Left lung (tissue), 10 donors: ENCODE data around the gene TNS3. TPM values are rescaled to one million over a fixed set of nuclear protein-coding genes. Genes with fewer than 3 reads are reported as not detected.

Experiments used
- ATAC-seq: fragments of 200-7000 bp; cut with Tn5 transposase; one replicate; pipeline ENCODE4 v1.9.1; 2020; ENCODE audit warnings: moderate library complexity
- DNase-seq, 4 donors: peaks; one replicate each; pipeline ENCODE4 v3.0.0-alpha.2; 2013 to 2020
- H3K27ac ChIP-seq, 2 donors: fragments of 200-600 bp; sonication (generic) in 1 of 2; one replicate each; pipeline versions ENCODE4 v1.5.0 to v1.8.0; 2020 to 2021
- H3K27me3 ChIP-seq, 2 donors: fragments of 200-600 bp; sonication (generic) in 1 of 2; one replicate each; pipeline versions ENCODE4 v1.5.0 to v1.8.0; 2020 to 2021
- H3K36me3 ChIP-seq, 2 donors: fragments of 200-600 bp; sonication (generic) in 1 of 2; one replicate each; pipeline versions ENCODE4 v1.5.0 to v1.8.0; 2020 to 2021
- H3K4me1 ChIP-seq, 2 donors: fragments of 200-600 bp; one replicate each; pipeline ENCODE4 v1.8.0; 2021
- H3K4me3 ChIP-seq, 2 donors: fragments of 200-600 bp; sonication (generic) in 1 of 2; one replicate each; pipeline versions ENCODE4 v1.5.0 to v1.8.0; 2020 to 2021; ENCODE audit warnings: mild to moderate bottlenecking in 1 of 2
- H3K9me3 ChIP-seq, 2 donors: fragments of 200-600 bp; sonication (generic) in 1 of 2; one replicate each; pipeline versions ENCODE4 v1.5.0 to v1.8.0; 2020 to 2021
- intact Hi-C, 2 donors: fragments of 100-400 bp; cut with DNase I; formaldehyde crosslinking; loops; one replicate each; pipeline versions ENCODE4 v1.11.2 to v1.14.2; 2022
- polyA plus RNA-seq, 6 donors: library from polyadenylated mRNA; unstranded; fragments of 120-200 nt; gene quantifications; one replicate each; pipeline ENCODE4 v1.2.1, GENCODE V29; 2013; ENCODE audit not compliant: insufficient read length in 6 of 6
- total RNA-seq, 2 donors: library from RNA; stranded (reverse); fragmentation: NEBNext Ultra II Directional; extraction: Animal tissue kit (Norgen Biotek cat#: 25700); gene quantifications; one replicate each; pipeline ENCODE4 v1.2.1, GENCODE V29; 2021
- TF ChIP-seq, protein P1 (sequence below), 2 donors: fragments of 200-600 bp; sonication (generic) in 1 of 2; IDR thresholded peaks; one replicate each; pipeline versions ENCODE4 v1.5.0 to v1.8.0; 2021; ENCODE audit warnings: antibody characterized with exemption in 2 of 2
- donor health status: DM: no; HTN: yes; CAD: no.
- donor health status: DM: no; HTN: no; CAD: no.

TNS3 gene
- total and polyA plus RNA-seq, 8 donors, result 86.3 to 151 (median 97.8) TPM

DNA sequence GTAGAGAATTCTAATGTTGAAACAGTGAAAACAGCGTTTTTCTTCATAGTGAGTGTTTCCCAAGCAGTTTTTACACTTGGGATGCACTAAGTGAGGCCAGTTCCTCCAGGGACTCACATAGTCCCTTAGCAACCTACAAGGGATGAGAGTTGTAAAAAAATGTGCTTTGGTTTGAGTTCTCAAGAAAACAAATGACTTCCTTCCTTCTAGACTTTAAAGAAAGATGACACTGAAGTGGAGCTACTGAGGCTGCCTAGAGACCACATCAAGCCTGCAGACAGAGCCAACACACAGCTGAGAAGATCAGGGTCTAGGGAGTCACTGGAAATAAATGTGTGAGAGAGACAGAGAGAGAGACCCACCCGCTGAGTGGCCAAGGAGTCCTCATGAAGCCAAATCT is 264.4 kb downstream of the TNS3 start:
- Histone ChIP-seq H3K27ac (peak overlapping the region in 1 of 2 donors; percentile 25), H3K36me3 (peaks cover 0 to 55% of the 10 kb centered on the region in 2 donors), H3K9me3 (no peaks in the 10 kb centered on the region), H3K27me3 (no peaks in the 10 kb centered on the region), H3K4me3 (no peak overlapping the region), H3K4me1 (peaks cover 7 to 8% of the 10 kb centered on the region in 2 donors)
- intact Hi-C loops, result no loop called here
- ATAC-seq (no peak), DNase-seq (no peak)
- TF ChIP-seq, protein P1, sequence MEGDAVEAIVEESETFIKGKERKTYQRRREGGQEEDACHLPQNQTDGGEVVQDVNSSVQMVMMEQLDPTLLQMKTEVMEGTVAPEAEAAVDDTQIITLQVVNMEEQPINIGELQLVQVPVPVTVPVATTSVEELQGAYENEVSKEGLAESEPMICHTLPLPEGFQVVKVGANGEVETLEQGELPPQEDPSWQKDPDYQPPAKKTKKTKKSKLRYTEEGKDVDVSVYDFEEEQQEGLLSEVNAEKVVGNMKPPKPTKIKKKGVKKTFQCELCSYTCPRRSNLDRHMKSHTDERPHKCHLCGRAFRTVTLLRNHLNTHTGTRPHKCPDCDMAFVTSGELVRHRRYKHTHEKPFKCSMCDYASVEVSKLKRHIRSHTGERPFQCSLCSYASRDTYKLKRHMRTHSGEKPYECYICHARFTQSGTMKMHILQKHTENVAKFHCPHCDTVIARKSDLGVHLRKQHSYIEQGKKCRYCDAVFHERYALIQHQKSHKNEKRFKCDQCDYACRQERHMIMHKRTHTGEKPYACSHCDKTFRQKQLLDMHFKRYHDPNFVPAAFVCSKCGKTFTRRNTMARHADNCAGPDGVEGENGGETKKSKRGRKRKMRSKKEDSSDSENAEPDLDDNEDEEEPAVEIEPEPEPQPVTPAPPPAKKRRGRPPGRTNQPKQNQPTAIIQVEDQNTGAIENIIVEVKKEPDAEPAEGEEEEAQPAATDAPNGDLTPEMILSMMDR (IDR thresholded peaks at IDR 0.05), result no peak

DNA sequence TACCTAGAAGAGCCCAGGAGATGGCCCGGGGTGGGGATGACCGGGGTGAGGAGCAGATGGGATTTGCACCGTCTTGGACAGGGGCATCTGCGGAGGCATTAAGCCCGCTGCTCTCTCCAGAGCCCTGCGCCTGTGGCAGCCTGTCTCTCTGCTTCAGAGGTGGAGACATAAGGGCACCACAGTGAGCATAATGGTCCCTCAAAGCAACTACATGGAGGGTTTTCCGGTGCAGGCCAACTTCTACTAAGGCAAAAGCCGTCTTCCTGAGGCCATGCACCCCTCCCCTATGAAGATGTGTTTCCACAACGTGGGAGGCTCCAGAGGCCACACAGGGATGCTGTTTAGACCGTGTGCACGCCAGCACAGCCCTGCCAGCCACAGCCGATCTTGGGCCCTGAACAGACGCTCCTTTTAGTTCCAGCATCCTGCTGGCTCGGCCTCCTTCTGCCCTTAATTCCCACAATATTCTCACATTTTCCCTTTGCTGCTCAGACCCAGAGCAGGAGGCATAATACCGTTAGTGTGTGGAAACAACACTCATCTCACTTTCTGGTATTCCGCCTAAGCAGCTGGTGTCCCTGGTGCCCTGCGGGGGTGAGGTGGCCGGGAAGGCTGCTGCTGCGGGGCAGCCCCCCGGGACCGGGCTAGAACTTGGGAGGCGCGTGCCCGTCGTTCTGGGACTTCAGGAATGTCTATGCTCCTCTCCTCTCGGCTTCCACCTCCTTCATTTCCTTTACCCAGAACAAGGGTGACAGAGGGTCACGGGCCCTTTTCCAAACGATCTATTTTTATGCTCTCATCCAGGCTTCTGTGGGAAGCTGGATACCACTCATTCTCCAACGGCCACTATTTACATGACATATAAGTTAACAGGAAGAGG is 266.9 kb downstream of the TNS3 start:
- peaks cover 7 to 8% of the 10 kb centered on the region in 2 donors for H3K4me1 ChIP-seq
- TF ChIP-seq, protein P1 (IDR thresholded peaks at IDR 0.05), result no peak
- H3K36me3 ChIP-seq, result peaks cover 0 to 40% of the 10 kb centered on the region in 2 donors
- H3K27ac ChIP-seq, result peak overlapping the region; percentile 41 to 46
- H3K27me3 ChIP-seq, result no peaks in the 10 kb centered on the region
- DNase-seq, result peak in 1 of 4 donors; percentile 46
- H3K9me3 ChIP-seq, result no peaks in the 10 kb centered on the region
- ATAC-seq, result peak; percentile 45
- intact Hi-C loops, result no loop called here
- H3K4me3 ChIP-seq, result no peak overlapping the region

DNA sequence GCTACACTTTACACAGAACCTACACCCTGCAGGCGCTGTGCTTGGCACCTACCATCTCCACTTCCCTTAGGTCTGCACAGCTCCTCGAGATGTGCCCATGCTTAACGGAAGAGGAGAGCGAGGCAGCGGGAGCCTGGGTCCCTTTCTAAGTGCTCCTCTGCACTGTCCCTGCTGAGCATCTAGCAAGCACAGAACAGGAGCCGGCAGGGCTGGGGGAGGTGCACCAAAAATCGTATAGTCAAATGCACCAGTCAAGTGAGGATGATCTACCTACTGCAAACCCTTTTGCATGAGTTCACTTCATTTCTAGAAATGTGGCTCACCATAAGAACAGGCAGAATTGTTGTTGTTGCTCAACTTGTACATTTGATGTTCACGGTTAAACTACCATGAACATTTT is 267.7 kb downstream of the TNS3 start:
- H3K9me3 ChIP-seq, result no peaks in the 10 kb centered on the region
- peaks cover 7 to 8% of the 10 kb centered on the region in 2 donors for H3K4me1 ChIP-seq
- H3K36me3 ChIP-seq, result peaks cover 0 to 33% of the 10 kb centered on the region in 2 donors
- intact Hi-C loops, result no loop called here
- H3K4me3 ChIP-seq, result no peak overlapping the region
- TF ChIP-seq, protein P1 (IDR thresholded peaks at IDR 0.05), result no peak
- H3K27me3 ChIP-seq, result no peaks in the 10 kb centered on the region
- DNase-seq, result no peak
- no peak for ATAC-seq
- H3K27ac ChIP-seq, result peak overlapping the region in 1 of 2 donors; percentile 46

DNA sequence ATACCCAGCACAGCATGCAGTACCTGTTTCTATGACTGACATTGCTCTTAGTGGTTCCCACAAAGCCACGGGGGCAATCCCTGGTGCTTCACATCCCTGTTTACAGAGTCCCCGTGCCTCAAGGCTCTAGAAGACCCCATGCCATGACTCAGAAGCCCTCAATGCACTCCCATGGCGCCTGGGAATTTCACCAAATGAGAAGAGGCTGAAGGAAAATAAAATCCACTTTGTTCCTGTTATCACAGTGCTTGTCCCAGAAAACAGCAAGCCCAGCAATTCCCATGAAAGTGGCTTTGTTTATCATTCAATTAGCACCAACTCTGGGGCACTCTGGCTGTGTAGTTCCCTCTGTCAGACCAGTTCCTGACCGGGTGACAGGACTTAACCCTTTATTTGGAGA is 268.3 kb downstream of the TNS3 start:
- Histone ChIP-seq H3K9me3 (no peaks in the 10 kb centered on the region), H3K27me3 (no peaks in the 10 kb centered on the region), H3K36me3 (peaks cover 0 to 26% of the 10 kb centered on the region in 2 donors), H3K4me3 (no peak overlapping the region), H3K27ac (no peak overlapping the region), H3K4me1 (peaks cover 2 to 8% of the 10 kb centered on the region in 2 donors)
- TF ChIP-seq, protein P1 (IDR thresholded peaks at IDR 0.05), result no peak
- DNase-seq (no peak), ATAC-seq (no peak)
- intact Hi-C loops, result no loop called here

DNA sequence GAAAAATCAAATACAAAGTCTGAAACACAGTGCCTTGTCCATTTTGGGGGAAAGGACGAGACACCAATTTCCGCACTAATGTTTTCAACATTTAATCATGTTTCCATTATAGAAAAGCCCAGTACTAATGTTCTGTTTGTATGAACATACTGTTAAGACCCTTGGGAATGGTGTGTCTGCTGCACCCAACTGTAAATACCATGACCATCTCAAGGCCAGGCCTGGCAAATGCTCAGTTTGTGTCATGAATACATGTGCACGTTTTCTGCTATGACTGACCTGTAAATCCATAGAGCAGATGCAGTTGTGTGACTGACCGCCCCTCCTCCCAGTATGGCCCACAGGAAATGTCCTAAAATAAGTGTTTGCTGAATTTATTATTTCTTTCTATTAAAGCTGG is 270.0 kb downstream of the TNS3 start:
- H3K4me3 ChIP-seq, result no peak overlapping the region
- no peaks in the 10 kb centered on the region for H3K9me3 ChIP-seq
- TF ChIP-seq, protein P1 (IDR thresholded peaks at IDR 0.05), result no peak
- H3K4me1 ChIP-seq, result peaks cover 0 to 8% of the 10 kb centered on the region in 2 donors
- H3K27me3 ChIP-seq, result no peaks in the 10 kb centered on the region
- peaks cover 0 to 13% of the 10 kb centered on the region in 2 donors for H3K36me3 ChIP-seq
- ATAC-seq (no peak), DNase-seq (no peak)
- intact Hi-C loops, result no loop called here
- no peak overlapping the region for H3K27ac ChIP-seq
